SK-N-SH (cell line): ENCODE data around the gene RAI1. TPM values are rescaled to one million over a fixed set of nuclear protein-coding genes. Genes with fewer than 3 reads are reported as not detected.

Experiments used
- CTCF ChIA-PET: fragments of 300-600, 350-600 bp; formaldehyde crosslinking; extraction: SDS; loops from one replicate; lab custom pipeline; 2021; lab: Yijun Ruan, JAX
- POLR2A ChIA-PET: fragments of 350-600 bp; sonication (Branson Sonifier 250); formaldehyde crosslinking; extraction: SDS; loops from one replicate; lab custom pipeline; 2020; ENCODE audit warnings: antibody characterized with exemption, inconsistent platforms; lab: Yijun Ruan, JAX
- DNase-seq: peaks from one replicate; pipeline ENCODE4 v3.0.0; 2012
- H2AFZ ChIP-seq: fragments of 200-600 bp; sonication (generic); 2 replicates; pipeline ENCODE4 v1.8.1; 2016; ENCODE audit warnings: antibody characterized with exemption, mild to moderate bottlenecking, low read depth
- H3F3A ChIP-seq: fragments of 200-600 bp; sonication (generic); replicated peaks from 2 replicates; pipeline ENCODE3; 2016; ENCODE audit warnings: antibody characterized with exemption, mild to moderate bottlenecking; ENCODE audit not compliant: insufficient read depth
- H3K27ac ChIP-seq, 2 experiments: fragments of 200-500 bp in 1 of 2; fragments of 200-600 bp in 1 of 2; sonication (Bioruptor generic) in 1 of 2; sonication (generic), shearing (Covaris generic) in 1 of 2; 2 replicates each; pipeline versions ENCODE4 v1.5.1 to v1.6.1; 2014 to 2016; ENCODE audit warnings: low read depth in 2 of 2, inconsistent platforms in 1 of 2, low read length in 1 of 2, mild to moderate bottlenecking in 1 of 2, mixed read lengths in 1 of 2
- H3K27me3 ChIP-seq: fragments of 200-600 bp; sonication (generic), shearing (Covaris generic); 2 replicates; pipeline ENCODE4 v1.6.1; 2016; ENCODE audit warnings: mixed run types; ENCODE audit not compliant: insufficient read depth
- H3K36me3 ChIP-seq, 2 experiments: fragments of 200-500 bp in 1 of 2; fragments of 200-600 bp in 1 of 2; sonication (Bioruptor generic) in 1 of 2; sonication (generic) in 1 of 2; replicated peaks in 1 of 2; 2 replicates each; pipeline versions ENCODE3 to v1.5.1; 2014 to 2016; ENCODE audit warnings: low read length in 1 of 2, mild to moderate bottlenecking in 1 of 2; ENCODE audit not compliant: insufficient read depth in 2 of 2, control insufficient read depth in 1 of 2
- H3K4me1 ChIP-seq, 2 experiments: fragments of 200-500 bp in 1 of 2; fragments of 200-600 bp in 1 of 2; sonication (Bioruptor generic) in 1 of 2; sonication (generic), shearing (Covaris generic) in 1 of 2; 2 replicates each; pipeline versions ENCODE4 v1.5.1 to v1.6.1; 2014 to 2016; ENCODE audit warnings: low read depth in 1 of 2, low read length in 1 of 2, mixed run types in 1 of 2; ENCODE audit not compliant: insufficient read depth in 2 of 2, control insufficient read depth in 1 of 2
- H3K4me2 ChIP-seq: fragments of 200-600 bp; sonication (generic), shearing (Covaris generic); 2 replicates; pipeline ENCODE4 v1.6.1; 2017; ENCODE audit warnings: mixed run types
- H3K4me3 ChIP-seq, 2 experiments: fragments of 200-500 bp in 1 of 2; fragments of 200-600 bp in 1 of 2; sonication (Bioruptor generic) in 1 of 2; sonication (generic), shearing (Covaris generic) in 1 of 2; 2 replicates each; pipeline versions ENCODE4 v1.5.1 to v1.8.1; 2014 to 2016; ENCODE audit warnings: low read depth in 2 of 2, inconsistent platforms in 1 of 2, low read length in 1 of 2, mild to moderate bottlenecking in 1 of 2, mixed read lengths in 1 of 2, moderate library complexity in 1 of 2
- H3K79me2 ChIP-seq: fragments of 200-600 bp; sonication (generic); 2 replicates; pipeline ENCODE4 v1.8.1; 2017; ENCODE audit warnings: mild to moderate bottlenecking; ENCODE audit not compliant: insufficient read depth
- H3K9ac ChIP-seq: fragments of 200-600 bp; sonication (generic); 2 replicates; pipeline ENCODE4 v1.6.1; 2017; ENCODE audit warnings: mixed run types
- H3K9me2 ChIP-seq: fragments of 200-600 bp; sonication (generic); 2 replicates; pipeline ENCODE4 v1.6.1; 2017; ENCODE audit warnings: mixed run types
- H3K9me3 ChIP-seq: fragments of 200-600 bp; sonication (generic); 2 replicates; pipeline ENCODE4 v1.6.1; 2017; ENCODE audit warnings: mixed run types, mild to moderate bottlenecking, moderate library complexity
- H4K20me1 ChIP-seq: fragments of 200-600 bp; sonication (generic); 2 replicates; pipeline ENCODE4 v1.6.1; 2017; ENCODE audit warnings: mild to moderate bottlenecking, mixed run types; ENCODE audit not compliant: insufficient read depth
- CHD2 ChIP-seq: fragments of 150-350 bp; IDR thresholded peaks from 2 replicates; pipeline ENCODE4 v1.6.1; 2018; ENCODE audit warnings: low read length; ENCODE audit not compliant: partially characterized antibody
- ELF1 ChIP-seq: IDR thresholded peaks from 2 replicates; pipeline ENCODE4 v1.4.0; 2012
- EP300 ChIP-seq, 2 experiments: IDR thresholded peaks; 2 replicates each; pipeline versions ENCODE4 v1.4.0 to v1.6.1; 2012; ENCODE audit warnings: borderline replicate concordance in 1 of 2, low read depth in 1 of 2, low read length in 1 of 2
- EZH2phosphoT487 ChIP-seq: fragments of 200-600 bp; sonication (generic); IDR thresholded peaks from 2 replicates; pipeline ENCODE4 v1.6.1; 2017; ENCODE audit warnings: low read depth, mixed run types, mild to moderate bottlenecking, antibody characterized with exemption, moderate library complexity, borderline replicate concordance
- FOXJ3 ChIP-seq: sonication (generic); formaldehyde crosslinking; IDR thresholded peaks from 2 replicates; pipeline ENCODE4 v1.5.1; 2020; ENCODE audit warnings: mild to moderate bottlenecking, missing genetic modification reagents
- FOXM1 ChIP-seq: IDR thresholded peaks from 2 replicates; pipeline ENCODE4 v1.4.0; 2012; ENCODE audit warnings: low read depth, mild to moderate bottlenecking
- IRF3 ChIP-seq: fragments of 150-350 bp; IDR thresholded peaks from 2 replicates; pipeline ENCODE4 v1.6.1; 2016; ENCODE audit warnings: mild to moderate bottlenecking, low read depth, low read length
- JUND ChIP-seq: IDR thresholded peaks from 2 replicates; pipeline ENCODE4 v1.4.0; 2012
- MXI1 ChIP-seq: IDR thresholded peaks from 2 replicates; pipeline ENCODE4 v1.6.1; 2012; ENCODE audit warnings: mild to moderate bottlenecking, low read depth, low read length, improper control_type of control experiment
- NRF1 ChIP-seq: IDR thresholded peaks from 2 replicates; pipeline ENCODE4 v1.6.1; 2012; ENCODE audit warnings: low read depth, mild to moderate bottlenecking, low read length
- RAD21 ChIP-seq: IDR thresholded peaks from 2 replicates; pipeline ENCODE4 v1.6.1; 2012; ENCODE audit warnings: mild to moderate bottlenecking, low read length
- RCOR1 ChIP-seq: fragments of 150-350 bp; IDR thresholded peaks from 2 replicates; pipeline ENCODE4 v1.6.1; 2017; ENCODE audit warnings: antibody characterized with exemption, low read length
- RFX5 ChIP-seq: IDR thresholded peaks from 2 replicates; pipeline ENCODE4 v1.6.1; 2012; ENCODE audit warnings: mild to moderate bottlenecking, improper control_type of control experiment, low read length
- RXRA ChIP-seq: IDR thresholded peaks from 2 replicates; pipeline ENCODE4 v1.4.0; 2012; ENCODE audit warnings: low read depth, mild to moderate bottlenecking, borderline replicate concordance
- SIN3A ChIP-seq: IDR thresholded peaks from 2 replicates; pipeline ENCODE4 v1.6.1; 2012; ENCODE audit warnings: low read depth, mild to moderate bottlenecking, low read length, moderate library complexity, borderline replicate concordance
- TAF1 ChIP-seq: IDR thresholded peaks from 2 replicates; pipeline ENCODE4 v1.6.1; 2012; ENCODE audit warnings: low read depth, mild to moderate bottlenecking, low read length, moderate library complexity, borderline replicate concordance
- TCF12 ChIP-seq: IDR thresholded peaks from 2 replicates; pipeline ENCODE4 v1.4.0; 2012
- USF1 ChIP-seq: IDR thresholded peaks from 2 replicates; pipeline ENCODE4 v1.4.0; 2012; ENCODE audit warnings: low read depth, borderline replicate concordance
- YY1 ChIP-seq: IDR thresholded peaks from 2 replicates; pipeline ENCODE4 v1.4.0; 2012; ENCODE audit warnings: low read depth, mild to moderate bottlenecking
- ZBTB33 ChIP-seq: IDR thresholded peaks from 2 replicates; pipeline ENCODE4 v1.4.0; 2012; ENCODE audit warnings: low read depth, borderline replicate concordance
- WGBS: methylation state at CpG from one replicate; pipeline ENCODE4 v1.1.6; 2017; ENCODE audit warnings: low lambda C conversion rate; 5-methylcytosine and 5-hydroxymethylcytosine counted together
- polyA plus RNA-seq, 3 experiments: library from polyadenylated mRNA; depleted of rRNA; stranded (reverse); fragments of >200 nt; gene quantifications; 2 replicates each; pipeline ENCODE4 v1.2.3, GENCODE V29; 2012

RAI1 gene
- polyA plus RNA-seq, 1 of the 3 experiments (the other 2 are of a cell fraction): 4.7 TPM

- H3K9ac ChIP-seq: no peak overlapping the region
- H3F3A ChIP-seq: peaks cover under 1% of the 10 kb centered on the region
- peak overlapping the region; percentile 24; the same call in 1 of the 2 replicates for H3K4me2 ChIP-seq
- H3K4me1 ChIP-seq: peaks cover 39 to 98% of the 10 kb centered on the region in 2 experiments; a peak in 3 of 4 replicates
- no peak overlapping the region for H2AFZ ChIP-seq
- no peaks in the 10 kb centered on the region for H3K9me3 ChIP-seq
- no peak for TF ChIP-seq NRF1
- TF ChIP-seq, all 33 proteins: peak for 0
- peaks cover 35% of the 10 kb centered on the region for H3K79me2 ChIP-seq
- no peaks in the 10 kb centered on the region for H3K9me2 ChIP-seq
- 59% methylated on average over 12 of the region's 12 CpGs for WGBS
- DNase-seq: peak; percentile 65
- POLR2A ChIA-PET: interaction anchor here (0.9 to 2.3 kb wide), 10 partner anchors 9 to 107 kb away, joined by 3 to 14 read pairs (median 4); partner anchors contain the start of gene SREBF1
- CTCF ChIA-PET: interaction anchor here (0.6 to 4.2 kb wide), 22 partner anchors 8 to 129 kb away, joined by 3 to 25 read pairs (median 4); partner anchors contain the start of gene RAI1
- peaks cover 84% of the 10 kb centered on the region for H4K20me1 ChIP-seq
- H3K36me3 ChIP-seq: peaks cover 0 to 14% of the 10 kb centered on the region in 2 experiments
- no peak overlapping the region; a peak in 1 of 4 replicates for H3K4me3 ChIP-seq
- peak overlapping the region; percentile 26 to 96; a peak in 3 of 4 replicates for H3K27ac ChIP-seq
- H3K27me3 ChIP-seq: no peaks in the 10 kb centered on the region
Measured at GRCh38 chr17:17789828-17790636, 108.8 kb downstream of the RAI1 start.

GRCh38 chr17:17790637-17791464 is 109.6 kb downstream of the RAI1 start:
- no peaks in the 10 kb centered on the region for H3K27me3 ChIP-seq
- H3K4me1 ChIP-seq: peaks cover 38 to 97% of the 10 kb centered on the region in 2 experiments; a peak in 3 of 4 replicates
- 74% methylated on average over 18 of the region's 26 CpGs for WGBS
- peak; percentile 76 for DNase-seq
- TF ChIP-seq RXRA (no peak), ELF1 (no peak), JUND (no peak), ZBTB33 (no peak), CHD2 (peak; percentile 86), FOXJ3 (CRISPR knock-in tag) (peak; percentile 85; the same call in 1 of the 2 replicates), FOXM1 (no peak), RFX5 (no peak), MXI1 (peak; percentile 79), YY1 (no peak), SIN3A (no peak), USF1 (no peak), IRF3 (no peak), RAD21 (peak; percentile 27; the same call in 1 of the 2 replicates), RCOR1 (peak; percentile 85), TAF1 (no peak), EZH2phosphoT487 (no peak), TCF12 (peak; percentile 40; the same call in 1 of the 2 replicates), EP300 (IDR thresholded peaks at IDR 0.05; ENCODE audit: borderline replicate concordance in 1 of 2, low read depth in 1 of 2, low read length in 1 of 2) (peak in 1 of 2 experiments; percentile 95; a peak in 2 of 4 replicates)
- TF ChIP-seq, all 33 proteins: peak for 7
- H3K36me3 ChIP-seq: peaks cover 0 to 23% of the 10 kb centered on the region in 2 experiments
- no peak overlapping the region for H3K9ac ChIP-seq
- peaks cover 27% of the 10 kb centered on the region for H3K79me2 ChIP-seq
- H3K4me3 ChIP-seq: no peak overlapping the region; a peak in 1 of 4 replicates
- H4K20me1 ChIP-seq: peaks cover 80% of the 10 kb centered on the region
- H3K9me2 ChIP-seq: no peaks in the 10 kb centered on the region
- H3K27ac ChIP-seq: peak overlapping the region; percentile 26 to 96; a peak in 3 of 4 replicates
- H3K4me2 ChIP-seq: peak overlapping the region; percentile 24; the same call in 1 of the 2 replicates
- CTCF ChIA-PET: interaction anchor here (0.6 to 4.2 kb wide), 18 partner anchors 9 to 110 kb away, joined by 3 to 25 read pairs (median 4); partner anchors contain the start of gene RAI1
- no peaks in the 10 kb centered on the region for H3F3A ChIP-seq
- POLR2A ChIA-PET: interaction anchor here (0.7 to 2.3 kb wide), 14 partner anchors 9 to 108 kb away, joined by 3 to 14 read pairs (median 4); partner anchors contain the start of gene SREBF1
- H2AFZ ChIP-seq: no peak overlapping the region
- no peaks in the 10 kb centered on the region for H3K9me3 ChIP-seq
